HG02763 (cell line): ENCODE data around the gene ALOX5.
"Not testable (repeated sequence)": the region's sequence is repeated elsewhere in the genome, so short reads cannot be mapped to it uniquely, and the experiment has no call there.

ENCODE experiments used
- ATAC-seq: cut with Tn5 transposase; IDR thresholded peaks from one replicate; pipeline ENCODE4 v1.9.1; 2021; ENCODE audit warnings: mild to moderate bottlenecking, moderate library complexity; ENCODE audit not compliant: unreplicated experiment

ALOX5 gene

GRCh38 chr10:45374350-45375052 is 485 bp downstream of the ALOX5 start:
- ATAC-seq, result no peak

GRCh38 chr10:45375101-45375500 is 1.1 kb downstream of the ALOX5 start:
- no peak for ATAC-seq

- no peak for ATAC-seq
These were observed 1.8 kb downstream of the ALOX5 start for GRCh38 chr10:45375716-45376231.

GRCh38 chr10:45376371-45376801 is 2.4 kb downstream of the ALOX5 start:
- no peak for ATAC-seq

- no peak for ATAC-seq
These were observed 3.3 kb downstream of the ALOX5 start for GRCh38 chr10:45377321-45377720.

GRCh38 chr10:45377858-45378257 is 3.8 kb downstream of the ALOX5 start:
- no peak for ATAC-seq

- no peak for ATAC-seq
These were observed 5.1 kb downstream of the ALOX5 start for GRCh38 chr10:45378914-45379726.

GRCh38 chr10:45379891-45380540 is 6.0 kb downstream of the ALOX5 start:
- no peak for ATAC-seq

- no peak for ATAC-seq
These were observed 7.0 kb downstream of the ALOX5 start for GRCh38 chr10:45380903-45381620.

GRCh38 chr10:45382591-45382990 is 8.6 kb downstream of the ALOX5 start:
- ATAC-seq, result no peak

GRCh38 chr10:45383682-45384330 is 9.8 kb downstream of the ALOX5 start:
- no peak for ATAC-seq

GRCh38 chr10:45386657-45387056 is 12.6 kb downstream of the ALOX5 start:
- ATAC-seq, result no peak

GRCh38 chr10:45387096-45387893 is 13.3 kb downstream of the ALOX5 start:
- ATAC-seq, result no peak

- ATAC-seq, result not testable (repeated sequence)
These were observed 15.7 kb downstream of the ALOX5 start for GRCh38 chr10:45389671-45390070.

- not testable (repeated sequence) for ATAC-seq
These were observed 17.6 kb downstream of the ALOX5 start for GRCh38 chr10:45391636-45392035.

- no peak for ATAC-seq
These were observed 21.5 kb downstream of the ALOX5 start for GRCh38 chr10:45395554-45395953.

GRCh38 chr10:45398595-45398994 is 24.6 kb downstream of the ALOX5 start:
- ATAC-seq, result no peak

- ATAC-seq, result no peak
These were observed 25.1 kb downstream of the ALOX5 start for GRCh38 chr10:45399113-45399512.

- no peak for ATAC-seq
These were observed 29.1 kb downstream of the ALOX5 start for GRCh38 chr10:45403151-45403550.
